HepG2 (cell line): Measurements from ENCODE around the gene LTA4H. TPM values are rescaled to one million over a fixed set of nuclear protein-coding genes. Genes with fewer than 3 reads are reported as not detected.

Experiments used
- ATAC-seq: fragments of 200-7000 bp; cut with Tn5 transposase; 3 replicates; pipeline ENCODE4 v1.9.1; 2020; ENCODE audit warnings: mild to moderate bottlenecking, moderate library complexity
- BruUV-seq: library from RNA; stranded (reverse); fragments of 400-500 nt; replicated peaks from 2 replicates; lab custom pipeline; 2021; lab: Mats Ljungman, UMichigan
- CTCF ChIA-PET: fragments of 300-600 bp; formaldehyde crosslinking; extraction: SDS; loops from one replicate; lab custom pipeline; 2021; ENCODE audit warnings: low total read pairs, inconsistent platforms, low intra/inter-chr PET ratio; lab: Yijun Ruan, JAX
- POLR2A ChIA-PET: fragments of 350-600 bp; sonication (Branson Sonifier 250); formaldehyde crosslinking; loops from one replicate; lab custom pipeline; 2020; ENCODE audit warnings: antibody characterized with exemption, inconsistent platforms; lab: Yijun Ruan, JAX
- DNase-seq: peaks from one replicate; pipeline ENCODE4 v3.0.0-alpha.2; 2015; ENCODE audit warnings: low spot score
- FAIRE-seq: peaks from 3 replicates; lab custom pipeline; 2011; peaks lifted over from hg19 to GRCh38; lab: Jason Lieb, UNC
- H2AFZ ChIP-seq: one replicate; pipeline ENCODE4 v1.6.1; 2011; ENCODE audit warnings: low read length, inconsistent platforms
- H3K27ac ChIP-seq: fragments of 300-600 bp; 3 replicates; pipeline ENCODE4 v1.8.0; 2011; ENCODE audit warnings: mixed run types, mild to moderate bottlenecking, mixed read lengths, low read length, inconsistent platforms; ENCODE audit not compliant: insufficient read depth; ENCODE audit errors: extremely low read length
- H3K27me3 ChIP-seq, 2 experiments: fragments of 200-600 bp in 1 of 2; 2 replicates in 1 of 2; 3 replicates in 1 of 2; pipeline versions ENCODE4 v1.6.0 to v1.8.0; 2011; ENCODE audit warnings: low read length in 2 of 2, mild to moderate bottlenecking in 2 of 2, moderate library complexity in 2 of 2, inconsistent platforms in 1 of 2; ENCODE audit not compliant: insufficient read depth in 2 of 2, control insufficient read depth in 1 of 2
- H3K36me3 ChIP-seq, 2 experiments: fragments of 200-600 bp in 1 of 2; replicated peaks in 1 of 2; 2 replicates in 1 of 2; 3 replicates in 1 of 2; pipeline versions ENCODE4 v1.5.1 to v1.8.0; 2011; ENCODE audit warnings: low read length in 2 of 2, inconsistent platforms in 1 of 2; ENCODE audit not compliant: insufficient read depth in 2 of 2, control insufficient read depth in 1 of 2
- H3K4me1 ChIP-seq: 2 replicates; pipeline ENCODE4 v1.5.1; 2012; ENCODE audit warnings: low read length, inconsistent platforms; ENCODE audit not compliant: insufficient read depth
- H3K4me2 ChIP-seq: 2 replicates; pipeline ENCODE4 v1.6.0; 2011; ENCODE audit warnings: low read depth, low read length, inconsistent platforms
- H3K4me3 ChIP-seq, 3 experiments: fragments of 200-600 bp in 1 of 3; sonication (generic), shearing (Covaris generic) in 1 of 3; replicated peaks in 1 of 3; 2 replicates each; pipeline ENCODE4 v1.5.1; 2011 to 2016; ENCODE audit warnings: low read length in 3 of 3, inconsistent platforms in 2 of 3, low read depth in 2 of 3, mild to moderate bottlenecking in 2 of 3, control low read depth in 1 of 3, mixed read lengths in 1 of 3; ENCODE audit not compliant: insufficient read depth in 1 of 3
- H3K79me2 ChIP-seq: one replicate; pipeline ENCODE4 v1.6.1; 2011; ENCODE audit warnings: low read length, inconsistent platforms; ENCODE audit not compliant: insufficient read depth
- H3K9ac ChIP-seq: 2 replicates; pipeline ENCODE4 v1.6.0; 2011; ENCODE audit warnings: mild to moderate bottlenecking, low read depth, low read length, inconsistent platforms; ENCODE audit not compliant: insufficient read depth
- H3K9me3 ChIP-seq: 2 replicates; pipeline ENCODE4 v1.5.1; 2012; ENCODE audit warnings: mild to moderate bottlenecking, low read length
- H4K20me1 ChIP-seq: 2 replicates; pipeline ENCODE4 v1.6.0; 2011; ENCODE audit warnings: inconsistent platforms, mild to moderate bottlenecking, low read length, moderate library complexity; ENCODE audit not compliant: insufficient read depth
- MIXL1 ChIP-seq: IDR thresholded peaks from 2 replicates; pipeline ENCODE4 v1.6.1; 2016
- MLLT10 ChIP-seq: sonication (generic); formaldehyde crosslinking; IDR thresholded peaks from 2 replicates; pipeline ENCODE4 v1.4.0; 2020; ENCODE audit warnings: missing genetic modification reagents
- ONECUT2 ChIP-seq: sonication (generic); formaldehyde crosslinking; IDR thresholded peaks from 2 replicates; pipeline ENCODE4 v1.4.0; 2020; ENCODE audit warnings: missing genetic modification reagents
- SOX6 ChIP-seq, 2 experiments: fragments of 450-650 bp in 1 of 2; sonication (generic) in 1 of 2; formaldehyde crosslinking in 1 of 2; IDR thresholded peaks; 2 replicates each; pipeline versions ENCODE4 v1.4.0 to v1.6.1; 2017 to 2020; ENCODE audit warnings: antibody characterized with exemption in 1 of 2, mild to moderate bottlenecking in 1 of 2, missing genetic modification reagents in 1 of 2
- ZC3H4 ChIP-seq: sonication (generic); formaldehyde crosslinking; IDR thresholded peaks from 2 replicates; pipeline ENCODE4 v1.4.0; 2020; ENCODE audit warnings: missing genetic modification reagents, borderline replicate concordance
- ZNF121 ChIP-seq: sonication (generic); formaldehyde crosslinking; IDR thresholded peaks from 2 replicates; pipeline ENCODE4 v1.5.0; 2020; ENCODE audit warnings: mild to moderate bottlenecking, missing genetic modification reagents
- ZNF720 ChIP-seq: sonication (generic); formaldehyde crosslinking; IDR thresholded peaks from 2 replicates; pipeline ENCODE4 v1.4.0; 2020; ENCODE audit warnings: missing genetic modification reagents
- ZNF841 ChIP-seq: sonication (generic); formaldehyde crosslinking; IDR thresholded peaks from 2 replicates; pipeline ENCODE4 v1.8.1; 2023; ENCODE audit warnings: missing genetic modification reagents, borderline replicate concordance
- WGBS: methylation state at CpG from one replicate; pipeline ENCODE4 v1.1.6; 2017; ENCODE audit warnings: low lambda C conversion rate; 5-methylcytosine and 5-hydroxymethylcytosine counted together
- in situ Hi-C: cut with HindIII; loops from 2 replicates; pipeline ENCODE4 v1.10.0; 2017; ENCODE audit warnings: low pct_unique_long_range_greater_than_20kb; ENCODE audit not compliant: extremely low pct_ligation_motif_present
- intact Hi-C: fragments of 100-400 bp; cut with micrococcal nuclease; formaldehyde crosslinking; loops from one replicate; pipeline ENCODE4 v1.10.0; 2022; ENCODE audit not compliant: unreplicated experiment
- polyA plus RNA-seq, 8 experiments: library from polyadenylated mRNA; depleted of rRNA in 3 of 8; stranded (reverse) in 7 of 8; unstranded in 1 of 8; fragments of >200 nt; fragmentation: Illumina TruSeq in 4 of 8; extraction: Trizol in 4 of 8; gene quantifications; 2 replicates each; pipeline versions ENCODE4 v1.2.1 to v1.2.3, GENCODE V29; 2011 to 2016; ENCODE audit warnings: low read depth in 4 of 8, missing spikeins in 1 of 8, mixed read lengths in 1 of 8; ENCODE audit not compliant: insufficient read depth in 1 of 8
- total RNA-seq, 5 experiments: library from RNA; depleted of rRNA; stranded (reverse); fragments of >200 nt; fragmentation: Illumina TruSeq; extraction: Trizol; gene quantifications; 2 replicates each; pipeline ENCODE4 v1.2.3, GENCODE V29; 2016; ENCODE audit warnings: low read depth in 1 of 5

LTA4H gene
- total and polyA plus RNA-seq, 2 of the 13 experiments (the other 11 are each of a cell fraction or from before 2014, with no cell fraction given), result 87.5 to 90.4 TPM

DNA sequence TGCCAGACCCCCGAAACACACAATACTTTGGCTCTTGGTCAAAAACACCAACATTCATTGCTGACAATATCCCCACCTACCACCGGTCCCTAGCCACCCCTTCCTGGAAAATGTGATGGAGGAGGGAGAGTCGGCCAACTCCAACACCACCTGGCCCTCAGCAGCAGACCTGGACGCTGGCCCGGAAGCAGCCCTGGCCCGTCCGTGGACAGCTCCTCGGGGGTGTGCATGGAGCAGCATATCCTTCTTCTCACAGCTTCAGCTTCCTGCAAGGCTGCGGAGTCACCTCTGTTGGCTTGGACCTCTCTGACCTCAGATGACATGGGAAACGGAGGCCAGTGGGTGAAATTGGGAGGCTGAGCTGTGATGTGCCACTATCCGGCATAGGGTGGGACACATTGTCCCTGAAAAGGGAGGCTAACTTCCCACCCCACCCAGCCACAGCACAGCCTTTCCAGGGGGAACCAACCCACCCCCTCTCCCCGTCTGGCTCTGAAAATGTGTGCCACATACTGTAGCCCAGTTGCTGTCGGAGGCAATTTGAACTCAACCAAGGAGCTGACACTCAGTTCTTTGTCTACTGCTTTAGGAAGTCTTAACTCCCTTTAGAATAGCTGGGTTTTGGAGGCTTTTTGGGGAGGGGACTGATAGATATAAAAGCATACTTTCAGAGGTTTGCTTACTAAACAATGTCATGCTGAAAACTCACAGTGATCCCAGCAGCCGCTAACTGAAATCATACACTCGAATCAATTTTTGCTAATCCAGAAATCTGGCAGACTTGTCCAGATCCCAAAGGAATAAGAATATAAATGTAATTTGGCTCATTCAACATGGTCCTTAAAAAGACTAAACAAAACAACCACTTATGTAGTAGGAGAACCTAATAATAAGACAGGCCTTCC, 43.1 kb upstream of the LTA4H start (continued):
- TF ChIP-seq ZNF720 (CRISPR knock-in tag) (no peak), ONECUT2 (CRISPR knock-in tag) (no peak)
- TF ChIP-seq, all 625 proteins: peak for 0

GRCh38 chr12:96077081-96077480, 41.7 kb upstream of the LTA4H start:
- H3K9me3 ChIP-seq, result no peaks in the 10 kb centered on the region
- BruUV-seq, result no TSS peak
- in situ Hi-C loops (no loop called here), intact Hi-C loops (no loop called here)
- H3K4me2 ChIP-seq, result no peak overlapping the region
- peaks cover 0 to 17% of the 10 kb centered on the region in 2 experiments; a peak in 3 of 5 replicates for H3K27me3 ChIP-seq
- TF ChIP-seq ZNF841 (CRISPR knock-in tag) (no peak), ZNF121 (CRISPR knock-in tag) (no peak), ZC3H4 (CRISPR knock-in tag) (no peak), MIXL1 (no peak), MLLT10 (CRISPR knock-in tag) (no peak), SOX6 (IDR thresholded peaks at IDR 0.05) (no peak), SOX6 (CRISPR knock-in tag; IDR thresholded peaks at IDR 0.05) (no peak)
- no peaks in the 10 kb centered on the region for H4K20me1 ChIP-seq
- no peak overlapping the region for H2AFZ ChIP-seq
- H3K27ac ChIP-seq, result no peak overlapping the region
- H3K4me1 ChIP-seq, result peaks cover 6% of the 10 kb centered on the region; the same call in 1 of the 2 replicates
- CTCF ChIA-PET, result no interaction called here
- H3K9ac ChIP-seq, result no peak overlapping the region
- H3K36me3 ChIP-seq, result no peaks in the 10 kb centered on the region
- POLR2A ChIA-PET, result no interaction called here
- FAIRE-seq (no peak), ATAC-seq (no peak), DNase-seq (no peak)
- no peak overlapping the region for H3K4me3 ChIP-seq
- 41% methylated on average over 5 of the region's 6 CpGs for WGBS
- no peaks in the 10 kb centered on the region for H3K79me2 ChIP-seq
